Measurements from ENCODE around the gene NFKBIB. TPM values are rescaled to one million over a fixed set of nuclear protein-coding genes. Genes with fewer than 3 reads are reported as not detected.

NFKBIB gene
- polyA plus RNA-seq, 1 donor from 2014 or later: 21.4 TPM

DNA sequence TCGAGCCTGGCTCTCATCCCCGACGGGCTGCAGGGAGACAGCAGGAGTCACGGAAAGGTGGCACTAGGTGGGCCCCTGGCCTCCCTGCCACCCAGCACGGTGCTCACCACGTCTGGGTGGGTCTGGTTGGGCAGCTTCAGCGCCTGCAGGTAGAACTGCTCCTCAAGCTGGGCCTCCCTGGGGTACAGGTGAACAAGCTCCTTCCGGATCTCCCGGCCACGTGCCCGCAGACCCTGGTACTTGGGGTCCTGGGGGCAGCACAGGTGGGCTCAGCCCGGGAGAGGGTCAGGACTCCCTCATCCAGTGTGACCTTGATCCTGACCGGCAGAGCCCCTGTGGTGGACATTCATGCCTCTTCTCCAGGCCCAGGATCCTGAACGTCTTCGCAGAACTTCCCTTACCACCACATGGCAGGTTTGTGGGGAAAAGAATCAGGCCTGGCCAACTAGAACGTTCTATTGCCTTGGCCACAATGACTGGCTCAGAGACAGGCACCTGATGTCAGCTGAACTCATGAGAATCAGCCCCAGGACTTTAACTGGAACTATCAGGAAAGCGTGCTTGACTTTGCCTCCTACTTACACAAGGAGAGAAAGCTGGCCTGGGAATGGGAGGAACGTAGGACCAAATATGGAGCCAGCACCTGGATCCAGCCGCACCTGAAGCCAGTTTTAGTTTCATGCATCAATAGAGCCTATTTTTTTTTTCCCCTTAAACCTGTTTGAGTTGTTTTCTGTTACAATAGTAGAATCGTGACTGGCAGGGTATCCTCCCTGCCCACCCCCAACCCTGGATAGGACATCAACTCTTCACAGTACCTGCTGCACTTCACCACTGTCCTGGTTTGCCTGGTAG lies 21.9 kb downstream of the NFKBIB start:
- H3K9me2 ChIP-seq (ENCODE audit: insufficient read depth, low read length): no peaks in the 10 kb centered on the region
- no peaks in the 10 kb centered on the region for H4K20me1 ChIP-seq (ENCODE audit: insufficient read depth)
- no peak overlapping the region for H3K27ac ChIP-seq (ENCODE audit: low read length)
- no peaks in the 10 kb centered on the region for H3K79me2 ChIP-seq (replicated peaks; ENCODE audit: insufficient read depth, low read length)
- H3K9ac ChIP-seq (ENCODE audit: low read length): no peak overlapping the region
- no peaks in the 10 kb centered on the region for H3K27me3 ChIP-seq (ENCODE audit: insufficient read depth, low read depth, low read length)
- H3F3A ChIP-seq (ENCODE audit: insufficient read depth, low read length, poor library complexity, severe bottlenecking): no peaks in the 10 kb centered on the region
- TF ChIP-seq, protein P1, sequence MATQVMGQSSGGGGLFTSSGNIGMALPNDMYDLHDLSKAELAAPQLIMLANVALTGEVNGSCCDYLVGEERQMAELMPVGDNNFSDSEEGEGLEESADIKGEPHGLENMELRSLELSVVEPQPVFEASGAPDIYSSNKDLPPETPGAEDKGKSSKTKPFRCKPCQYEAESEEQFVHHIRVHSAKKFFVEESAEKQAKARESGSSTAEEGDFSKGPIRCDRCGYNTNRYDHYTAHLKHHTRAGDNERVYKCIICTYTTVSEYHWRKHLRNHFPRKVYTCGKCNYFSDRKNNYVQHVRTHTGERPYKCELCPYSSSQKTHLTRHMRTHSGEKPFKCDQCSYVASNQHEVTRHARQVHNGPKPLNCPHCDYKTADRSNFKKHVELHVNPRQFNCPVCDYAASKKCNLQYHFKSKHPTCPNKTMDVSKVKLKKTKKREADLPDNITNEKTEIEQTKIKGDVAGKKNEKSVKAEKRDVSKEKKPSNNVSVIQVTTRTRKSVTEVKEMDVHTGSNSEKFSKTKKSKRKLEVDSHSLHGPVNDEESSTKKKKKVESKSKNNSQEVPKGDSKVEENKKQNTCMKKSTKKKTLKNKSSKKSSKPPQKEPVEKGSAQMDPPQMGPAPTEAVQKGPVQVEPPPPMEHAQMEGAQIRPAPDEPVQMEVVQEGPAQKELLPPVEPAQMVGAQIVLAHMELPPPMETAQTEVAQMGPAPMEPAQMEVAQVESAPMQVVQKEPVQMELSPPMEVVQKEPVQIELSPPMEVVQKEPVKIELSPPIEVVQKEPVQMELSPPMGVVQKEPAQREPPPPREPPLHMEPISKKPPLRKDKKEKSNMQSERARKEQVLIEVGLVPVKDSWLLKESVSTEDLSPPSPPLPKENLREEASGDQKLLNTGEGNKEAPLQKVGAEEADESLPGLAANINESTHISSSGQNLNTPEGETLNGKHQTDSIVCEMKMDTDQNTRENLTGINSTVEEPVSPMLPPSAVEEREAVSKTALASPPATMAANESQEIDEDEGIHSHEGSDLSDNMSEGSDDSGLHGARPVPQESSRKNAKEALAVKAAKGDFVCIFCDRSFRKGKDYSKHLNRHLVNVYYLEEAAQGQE (IDR thresholded peaks at IDR 0.05; ENCODE audit: borderline replicate concordance): no peak
- TF ChIP-seq SMC3 (conservative IDR thresholded peaks at IDR 0.05; ENCODE audit: poor library complexity): no peak
- no peak for TF ChIP-seq TAF1 (IDR thresholded peaks at IDR 0.05; ENCODE audit: low read depth)
- TF ChIP-seq RAD21 (conservative IDR thresholded peaks at IDR 0.05): no peak
- TF ChIP-seq, protein P2, sequence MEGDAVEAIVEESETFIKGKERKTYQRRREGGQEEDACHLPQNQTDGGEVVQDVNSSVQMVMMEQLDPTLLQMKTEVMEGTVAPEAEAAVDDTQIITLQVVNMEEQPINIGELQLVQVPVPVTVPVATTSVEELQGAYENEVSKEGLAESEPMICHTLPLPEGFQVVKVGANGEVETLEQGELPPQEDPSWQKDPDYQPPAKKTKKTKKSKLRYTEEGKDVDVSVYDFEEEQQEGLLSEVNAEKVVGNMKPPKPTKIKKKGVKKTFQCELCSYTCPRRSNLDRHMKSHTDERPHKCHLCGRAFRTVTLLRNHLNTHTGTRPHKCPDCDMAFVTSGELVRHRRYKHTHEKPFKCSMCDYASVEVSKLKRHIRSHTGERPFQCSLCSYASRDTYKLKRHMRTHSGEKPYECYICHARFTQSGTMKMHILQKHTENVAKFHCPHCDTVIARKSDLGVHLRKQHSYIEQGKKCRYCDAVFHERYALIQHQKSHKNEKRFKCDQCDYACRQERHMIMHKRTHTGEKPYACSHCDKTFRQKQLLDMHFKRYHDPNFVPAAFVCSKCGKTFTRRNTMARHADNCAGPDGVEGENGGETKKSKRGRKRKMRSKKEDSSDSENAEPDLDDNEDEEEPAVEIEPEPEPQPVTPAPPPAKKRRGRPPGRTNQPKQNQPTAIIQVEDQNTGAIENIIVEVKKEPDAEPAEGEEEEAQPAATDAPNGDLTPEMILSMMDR (IDR thresholded peaks at IDR 0.05; ENCODE audit: poor library complexity, severe bottlenecking): no peak
- no peak for TF ChIP-seq EP300 (conservative IDR thresholded peaks at IDR 0.05; ENCODE audit: poor library complexity, severe bottlenecking)
- no peak for TF ChIP-seq EZH2 (IDR thresholded peaks at IDR 0.05; ENCODE audit: borderline replicate concordance, insufficient read depth, low read length, poor library complexity, severe bottlenecking)
- no peak for TF ChIP-seq MXI1 (conservative IDR thresholded peaks at IDR 0.05; ENCODE audit: poor library complexity, severe bottlenecking)
- no peak for TF ChIP-seq POLR2AphosphoS5 (IDR thresholded peaks at IDR 0.05)
- no peak overlapping the region for H3K4me2 ChIP-seq (ENCODE audit: low read length)
- no peak overlapping the region for H3K4me3 ChIP-seq (ENCODE audit: low read length)
- H2AFZ ChIP-seq (ENCODE audit: low read depth, low read length): no peak overlapping the region
- no peaks in the 10 kb centered on the region for H3K36me3 ChIP-seq (ENCODE audit: insufficient read depth, low read length)
- H3K9me3 ChIP-seq (ENCODE audit: low read length): no peaks in the 10 kb centered on the region

DNA sequence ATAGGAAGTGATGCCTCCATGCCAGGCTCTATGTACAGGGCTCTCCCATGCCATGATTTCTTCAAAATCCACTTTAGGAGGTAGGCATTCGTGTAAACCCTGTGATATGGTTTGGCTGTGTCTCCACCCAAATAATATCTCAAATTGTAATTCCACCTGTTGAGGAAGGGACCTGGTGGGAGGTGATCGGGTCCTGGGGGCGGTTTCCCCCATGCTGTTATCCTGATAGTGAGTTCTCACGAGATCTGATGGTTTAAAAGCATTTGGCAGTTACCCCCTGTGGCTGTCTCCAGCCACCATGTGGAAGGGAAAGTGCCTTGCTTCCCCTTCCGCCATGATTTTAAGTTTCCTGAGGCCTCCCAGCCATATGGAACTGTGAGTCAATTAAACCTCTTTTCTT lies 22.7 kb downstream of the NFKBIB start:
- H3K27ac ChIP-seq (ENCODE audit: low read length): no peak overlapping the region
- H3K27me3 ChIP-seq (ENCODE audit: insufficient read depth, low read depth, low read length): no peaks in the 10 kb centered on the region
- TF ChIP-seq, protein P2 (IDR thresholded peaks at IDR 0.05; ENCODE audit: poor library complexity, severe bottlenecking): no peak
- TF ChIP-seq MXI1 (conservative IDR thresholded peaks at IDR 0.05; ENCODE audit: poor library complexity, severe bottlenecking): no peak
- TF ChIP-seq, protein P1 (IDR thresholded peaks at IDR 0.05; ENCODE audit: borderline replicate concordance): no peak
- H3F3A ChIP-seq (ENCODE audit: insufficient read depth, low read length, poor library complexity, severe bottlenecking): no peaks in the 10 kb centered on the region
- no peaks in the 10 kb centered on the region for H3K9me2 ChIP-seq (ENCODE audit: insufficient read depth, low read length)
- no peaks in the 10 kb centered on the region for H3K9me3 ChIP-seq (ENCODE audit: low read length)
- H3K9ac ChIP-seq (ENCODE audit: low read length): no peak overlapping the region
- H3K36me3 ChIP-seq (ENCODE audit: insufficient read depth, low read length): no peaks in the 10 kb centered on the region
- H3K4me3 ChIP-seq (ENCODE audit: low read length): no peak overlapping the region
- no peaks in the 10 kb centered on the region for H3K79me2 ChIP-seq (replicated peaks; ENCODE audit: insufficient read depth, low read length)
- no peaks in the 10 kb centered on the region for H4K20me1 ChIP-seq (ENCODE audit: insufficient read depth)
- no peak overlapping the region for H3K4me2 ChIP-seq (ENCODE audit: low read length)
- H2AFZ ChIP-seq (ENCODE audit: low read depth, low read length): no peak overlapping the region
